ENCODE data around the gene C14orf132.

C14orf132 gene

DNA sequence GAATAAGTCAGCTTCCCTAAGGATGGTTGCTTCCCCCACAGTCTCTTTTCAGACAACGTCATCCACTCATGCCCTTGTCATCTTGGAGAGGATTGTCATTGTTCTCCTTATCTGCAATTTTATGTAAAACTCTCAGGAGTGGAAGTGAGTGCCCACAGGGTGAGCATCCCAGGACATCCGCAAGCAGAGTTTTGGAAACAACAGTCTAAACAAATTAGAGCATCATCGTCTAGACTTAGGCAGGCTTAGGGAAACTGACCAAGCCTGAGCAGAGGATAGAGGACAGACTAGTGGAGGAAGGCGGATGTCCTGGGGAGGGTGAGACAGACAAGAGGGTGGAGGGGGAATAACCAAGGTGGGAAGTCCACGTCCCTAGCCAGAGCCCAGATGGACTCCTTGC is 101.8 kb downstream of the C14orf132 start:
- in situ Hi-C loops (cut with HindIII; ENCODE audit: low pct_ligation_motif_present, low sequenced_read_pairs) = no loop called here
- no peaks in the 10 kb centered on the region for H3K27me3 ChIP-seq (replicated peaks)
- no peak overlapping the region for H3K27ac ChIP-seq
- H3K4me3 ChIP-seq (ENCODE audit: low read depth, low read length) = no peak overlapping the region
- TF ChIP-seq, protein P1, sequence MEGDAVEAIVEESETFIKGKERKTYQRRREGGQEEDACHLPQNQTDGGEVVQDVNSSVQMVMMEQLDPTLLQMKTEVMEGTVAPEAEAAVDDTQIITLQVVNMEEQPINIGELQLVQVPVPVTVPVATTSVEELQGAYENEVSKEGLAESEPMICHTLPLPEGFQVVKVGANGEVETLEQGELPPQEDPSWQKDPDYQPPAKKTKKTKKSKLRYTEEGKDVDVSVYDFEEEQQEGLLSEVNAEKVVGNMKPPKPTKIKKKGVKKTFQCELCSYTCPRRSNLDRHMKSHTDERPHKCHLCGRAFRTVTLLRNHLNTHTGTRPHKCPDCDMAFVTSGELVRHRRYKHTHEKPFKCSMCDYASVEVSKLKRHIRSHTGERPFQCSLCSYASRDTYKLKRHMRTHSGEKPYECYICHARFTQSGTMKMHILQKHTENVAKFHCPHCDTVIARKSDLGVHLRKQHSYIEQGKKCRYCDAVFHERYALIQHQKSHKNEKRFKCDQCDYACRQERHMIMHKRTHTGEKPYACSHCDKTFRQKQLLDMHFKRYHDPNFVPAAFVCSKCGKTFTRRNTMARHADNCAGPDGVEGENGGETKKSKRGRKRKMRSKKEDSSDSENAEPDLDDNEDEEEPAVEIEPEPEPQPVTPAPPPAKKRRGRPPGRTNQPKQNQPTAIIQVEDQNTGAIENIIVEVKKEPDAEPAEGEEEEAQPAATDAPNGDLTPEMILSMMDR (IDR thresholded peaks at IDR 0.05; ENCODE audit: low read depth, low read length, missing control alignments) = no peak
- H3K36me3 ChIP-seq (replicated peaks) = no peaks in the 10 kb centered on the region
- no peak for DNase-seq
